HTERT RPE-1 (cell line): ENCODE data around the gene CDC42BPB.
"Not testable (repeated sequence)": the region's sequence is repeated elsewhere in the genome, so short reads cannot be mapped to it uniquely, and the experiment has no call there.

Experiments used
- in situ Hi-C: fragments of 300-500 bp; cut with MboI; formaldehyde crosslinking; loops from 4 replicates; pipeline ENCODE4 v1.14.3; 2020; ENCODE audit warnings: low sequenced_read_pairs

CDC42BPB gene

DNA sequence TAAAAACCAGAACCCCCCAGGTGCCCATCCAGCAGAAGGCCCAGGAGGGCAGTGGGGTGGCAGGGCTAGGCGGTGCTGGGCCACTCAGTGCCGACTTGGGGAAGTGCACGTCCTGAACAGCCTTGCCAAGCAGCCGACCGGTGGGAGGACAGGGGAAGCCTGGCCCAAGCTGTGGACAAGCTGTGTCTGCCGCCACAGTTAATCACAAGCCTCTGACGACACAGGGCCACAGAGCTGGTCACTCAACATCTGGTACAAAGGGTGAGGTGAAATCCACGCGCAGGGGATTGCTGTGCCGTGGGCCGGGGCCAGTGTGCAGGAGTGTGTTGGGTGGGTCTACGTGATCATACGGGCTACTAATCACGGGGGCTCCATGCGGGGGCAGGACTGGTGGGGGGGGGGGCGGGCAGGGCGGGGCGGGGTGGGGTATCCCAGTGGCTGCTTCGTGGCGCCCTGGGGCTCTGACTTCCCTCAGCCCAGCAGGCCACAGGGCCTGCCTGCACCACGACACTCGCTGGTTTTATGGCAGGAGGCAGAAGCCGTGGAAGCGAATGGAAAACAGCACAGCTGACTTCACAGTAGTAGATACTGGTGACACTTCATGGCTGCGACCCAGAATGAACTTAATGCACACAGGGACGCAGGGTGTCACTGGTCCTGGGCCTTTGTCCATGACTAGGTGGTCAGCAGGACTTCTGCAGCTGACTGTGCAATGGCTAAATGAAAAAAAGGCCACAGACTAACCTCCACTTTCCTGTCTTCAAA is 124.7 kb downstream of the CDC42BPB start:
- in situ Hi-C loops: no loop called here

- in situ Hi-C loops: no loop called here
Measured at GRCh38 chr14:102931580-102932285, 125.6 kb downstream of the CDC42BPB start.

GRCh38 chr14:102930753-102931579 is 126.4 kb downstream of the CDC42BPB start:
- in situ Hi-C loops: no loop called here

DNA sequence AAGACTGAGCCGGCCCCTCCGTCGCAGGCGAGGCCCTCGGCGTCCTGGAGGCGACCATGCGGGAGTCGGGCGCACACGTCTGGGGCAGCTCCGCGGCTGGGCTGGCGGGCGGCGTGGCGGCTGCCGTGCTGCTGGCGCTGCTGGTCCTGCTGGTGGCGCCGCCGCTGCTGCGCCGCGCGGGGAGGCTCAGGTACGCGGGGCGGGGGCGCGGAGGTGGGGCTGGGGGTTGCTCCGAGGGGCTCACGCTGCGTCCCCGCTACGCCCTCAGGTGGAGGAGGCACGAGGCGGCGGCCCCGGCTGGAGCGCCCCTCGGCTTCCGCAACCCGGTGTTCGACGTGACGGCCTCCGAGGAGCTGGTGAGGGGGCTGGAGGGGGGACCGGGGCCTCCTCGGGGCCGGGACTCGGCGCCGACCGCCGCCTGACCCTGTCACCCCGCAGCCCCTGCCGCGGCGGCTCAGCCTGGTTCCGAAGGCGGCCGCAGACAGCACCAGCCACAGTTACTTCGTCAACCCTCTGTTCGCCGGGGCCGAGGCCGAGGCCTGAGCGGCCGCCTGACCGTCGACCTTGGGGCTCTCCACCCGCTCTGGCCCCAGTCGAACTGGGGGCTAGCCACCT is 127.1 kb downstream of the CDC42BPB start:
- in situ Hi-C loops: no loop called here

- in situ Hi-C loops: no loop called here
Measured at GRCh38 chr14:102929241-102930137, 127.9 kb downstream of the CDC42BPB start.

DNA sequence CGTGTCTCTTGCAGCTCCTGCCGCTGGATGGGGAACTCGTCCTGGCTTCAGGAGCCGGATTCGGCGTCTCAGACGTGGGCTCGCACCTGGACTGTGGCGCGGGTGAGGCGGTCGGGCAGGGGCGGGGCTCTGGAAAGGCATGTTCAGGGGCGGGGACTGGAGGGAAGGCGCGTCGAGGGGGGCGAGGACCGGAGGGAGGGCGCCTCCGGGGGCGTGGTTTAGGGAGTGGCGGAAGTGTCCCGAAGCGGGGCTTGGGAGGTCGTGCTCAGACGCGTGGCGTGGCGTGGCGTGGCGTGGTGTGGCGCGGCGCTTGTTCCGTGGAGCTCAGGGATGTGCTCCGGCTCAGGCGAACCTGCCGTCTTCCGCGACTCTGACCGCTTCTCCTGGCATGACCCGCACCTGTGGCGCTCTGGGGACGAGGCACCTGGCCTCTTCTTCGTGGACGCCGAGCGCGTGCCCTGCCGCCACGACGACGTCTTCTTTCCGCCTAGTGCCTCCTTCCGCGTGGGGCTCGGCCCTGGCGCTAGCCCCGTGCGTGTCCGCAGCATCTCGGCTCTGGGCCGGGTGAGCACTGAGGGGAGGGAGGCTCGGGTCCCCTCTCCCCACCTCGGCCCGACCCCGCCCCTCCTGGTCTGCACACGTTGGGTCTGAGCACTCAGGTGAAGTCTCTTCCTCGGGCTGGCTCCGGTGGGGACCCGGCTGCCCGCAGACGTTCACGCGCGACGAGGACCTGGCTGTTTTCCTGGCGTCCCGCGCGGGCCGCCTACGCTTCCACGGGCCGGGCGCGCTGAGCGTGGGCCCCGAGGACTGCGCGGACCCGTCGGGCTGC is 128.7 kb downstream of the CDC42BPB start:
- in situ Hi-C loops: no loop called here

DNA sequence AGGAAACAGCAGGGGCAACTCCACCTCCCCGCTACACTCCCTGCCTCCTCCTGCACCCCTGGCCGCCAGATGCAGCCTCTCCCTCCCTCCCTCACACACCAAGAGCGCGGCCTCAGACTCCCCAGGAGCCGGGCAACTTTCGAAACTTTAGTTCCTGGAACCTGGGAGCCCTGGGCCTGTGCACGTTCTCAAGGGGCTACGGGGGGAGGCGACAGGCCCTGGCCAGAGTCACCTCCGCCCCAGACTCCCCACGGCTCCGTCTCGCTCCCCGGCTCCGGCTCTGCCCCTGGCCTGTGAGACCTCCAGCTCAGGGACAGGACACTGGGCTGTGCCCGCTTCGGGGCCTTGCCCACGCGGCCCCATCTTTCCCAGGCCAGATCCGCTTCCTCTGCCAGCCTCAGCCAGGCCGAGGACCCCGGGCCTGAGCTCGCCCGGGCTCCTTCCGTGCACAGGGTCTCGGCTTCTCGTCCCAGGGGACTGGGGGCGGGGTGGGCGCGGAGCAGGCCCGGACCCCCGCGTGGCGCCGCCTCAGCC is 129.4 kb downstream of the CDC42BPB start:
- in situ Hi-C loops: no loop called here

DNA sequence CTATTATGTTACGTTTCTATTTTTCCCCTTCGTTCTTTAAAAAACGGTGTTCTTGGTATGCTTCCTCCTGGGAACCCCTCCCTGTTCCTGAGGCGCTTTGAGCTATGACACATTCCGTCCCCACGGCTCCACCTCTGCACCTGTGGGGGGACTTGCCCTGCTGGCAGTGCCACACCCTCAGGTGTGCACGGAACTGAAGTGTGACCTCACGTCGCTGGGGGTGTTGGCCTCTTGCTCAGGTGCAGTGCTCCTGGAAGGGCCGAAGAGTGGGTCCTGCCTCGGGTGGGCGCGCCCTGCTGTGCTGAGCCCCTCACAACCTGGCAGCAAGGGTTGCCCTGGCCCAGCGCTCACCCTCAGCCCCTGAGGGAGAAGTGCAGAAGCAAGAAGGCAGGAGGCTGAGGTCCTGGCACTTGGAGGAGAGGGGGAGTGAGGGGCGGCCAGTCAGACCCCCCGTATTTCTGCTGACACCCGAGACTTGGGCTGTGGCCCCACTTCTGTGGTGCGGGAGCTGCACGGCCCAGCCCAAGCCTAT is 129.9 kb downstream of the CDC42BPB start:
- in situ Hi-C loops: no loop called here

DNA sequence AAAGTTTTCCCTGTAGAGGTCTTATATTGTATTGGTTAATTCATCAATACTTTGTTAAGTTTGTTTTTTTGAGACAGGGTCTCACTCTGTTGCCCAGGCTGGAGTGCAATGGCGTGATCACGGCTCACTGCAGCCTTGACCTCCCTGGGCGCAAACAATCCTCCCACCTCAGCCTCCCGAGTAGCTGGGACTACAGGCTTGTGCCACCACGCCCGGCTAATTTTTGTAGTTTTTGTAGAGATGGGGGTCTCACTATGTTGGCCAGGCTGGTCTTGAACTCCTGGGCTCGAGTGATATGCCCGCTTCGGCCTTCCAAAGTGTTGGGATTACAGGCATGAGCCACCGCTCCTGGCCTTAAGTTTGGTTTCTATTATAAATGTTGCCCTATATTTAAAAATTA is 130.5 kb downstream of the CDC42BPB start:
- in situ Hi-C loops: not testable (repeated sequence)

GRCh38 chr14:102926104-102926503 is 131.2 kb downstream of the CDC42BPB start:
- in situ Hi-C loops: no loop called here

DNA sequence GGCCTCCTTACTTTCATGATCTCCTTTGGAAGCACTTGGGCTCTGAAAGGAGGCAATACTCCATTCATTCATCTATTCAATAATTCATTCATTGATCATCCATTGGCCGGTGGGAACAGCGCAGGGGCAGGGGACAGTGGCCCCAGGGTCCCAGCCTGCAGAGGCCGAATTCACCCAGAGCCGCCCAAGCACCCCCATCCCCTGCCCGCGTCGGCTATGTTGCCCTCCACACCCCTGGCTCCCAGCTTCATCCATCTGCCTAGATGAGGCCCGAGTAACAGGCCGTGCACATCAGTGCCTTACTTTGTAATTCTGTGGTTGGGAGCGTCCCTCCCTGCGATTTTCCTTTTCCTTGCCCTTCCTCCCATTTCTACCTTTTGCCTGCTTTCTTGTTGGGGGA is 131.7 kb downstream of the CDC42BPB start:
- in situ Hi-C loops: no loop called here

DNA sequence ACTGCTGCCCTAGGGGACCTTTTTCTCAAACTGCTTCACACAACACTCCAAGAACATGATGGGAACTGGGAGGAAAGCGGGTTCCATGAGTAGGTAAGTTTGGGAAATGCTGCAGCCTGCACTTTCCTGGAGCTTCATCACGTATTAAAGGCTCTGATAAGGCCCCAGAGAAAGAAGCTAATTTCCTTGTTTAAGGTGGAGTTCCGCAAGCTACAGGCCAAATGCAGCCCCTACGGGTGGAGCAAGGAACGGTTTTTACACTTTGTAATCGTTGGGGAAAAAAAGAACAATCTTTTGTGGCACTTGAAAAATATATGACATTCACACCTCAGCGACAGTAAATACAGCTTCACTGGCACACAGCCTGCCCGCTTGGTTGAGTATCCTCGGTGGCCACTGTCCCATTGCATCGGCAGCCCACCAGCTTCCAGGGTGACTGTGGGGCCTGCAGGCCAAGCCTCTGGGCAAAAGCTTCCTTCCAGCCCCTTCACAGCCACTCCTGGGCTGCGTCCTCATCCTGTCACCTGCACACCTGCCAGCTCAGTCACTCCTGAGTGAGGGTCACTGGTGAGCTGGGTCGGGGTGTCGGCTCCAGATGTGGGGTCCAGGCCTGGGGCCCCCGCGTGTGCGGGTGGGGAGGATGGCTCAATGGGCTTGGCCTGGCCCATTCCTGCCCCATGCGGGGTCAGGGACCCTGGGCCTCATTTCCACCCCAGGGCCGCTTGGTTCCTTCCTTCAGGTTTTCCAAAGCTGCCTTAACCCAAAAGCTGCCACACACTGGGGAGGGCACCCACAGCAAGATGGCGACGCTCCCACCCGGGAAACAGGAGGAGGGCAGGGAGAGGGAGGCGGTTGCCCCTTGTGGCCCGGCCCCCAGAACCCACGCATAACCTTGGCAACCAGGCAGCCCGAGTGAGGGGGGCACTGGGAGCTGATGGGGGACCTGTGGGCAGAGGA is 132.4 kb downstream of the CDC42BPB start:
- in situ Hi-C loops: no loop called here

DNA sequence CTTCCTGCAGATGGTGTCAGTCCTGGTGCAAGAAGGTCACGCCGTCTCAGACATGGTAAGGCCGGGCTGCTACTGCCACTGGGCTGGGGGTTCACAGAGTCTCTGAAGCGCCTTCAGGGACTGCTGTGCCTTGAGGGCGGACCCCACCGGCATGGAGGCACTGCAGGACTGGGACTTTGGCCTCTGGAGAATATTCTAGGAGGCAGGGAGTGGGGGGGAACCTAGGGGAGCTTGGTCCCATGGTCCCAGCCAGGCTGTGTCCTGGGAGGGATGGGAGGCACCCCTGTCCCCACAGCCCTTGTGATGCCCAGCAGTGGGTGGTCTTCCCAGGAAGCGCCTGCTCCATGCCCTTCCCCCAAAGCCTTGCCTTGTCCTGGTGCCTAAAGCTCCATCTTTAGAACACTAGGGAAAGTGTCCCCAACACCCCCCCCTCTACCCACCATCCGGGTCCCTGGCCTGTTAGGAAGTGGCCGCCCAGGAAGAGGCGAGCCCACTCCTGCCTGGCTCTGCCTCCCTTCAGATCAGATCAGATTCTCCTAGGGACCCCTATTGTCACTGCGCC is 133.3 kb downstream of the CDC42BPB start:
- in situ Hi-C loops: no loop called here

GRCh38 chr14:102923201-102923924 is 134.0 kb downstream of the CDC42BPB start:
- in situ Hi-C loops: no loop called here

- in situ Hi-C loops: no loop called here
Measured at GRCh38 chr14:102922490-102923200, 134.7 kb downstream of the CDC42BPB start, which contains the start of gene AMN. TSS of gene AMN (plus strand) at chr14:102922663. CDS start at chr14:102922689, 26 bp downstream.

DNA sequence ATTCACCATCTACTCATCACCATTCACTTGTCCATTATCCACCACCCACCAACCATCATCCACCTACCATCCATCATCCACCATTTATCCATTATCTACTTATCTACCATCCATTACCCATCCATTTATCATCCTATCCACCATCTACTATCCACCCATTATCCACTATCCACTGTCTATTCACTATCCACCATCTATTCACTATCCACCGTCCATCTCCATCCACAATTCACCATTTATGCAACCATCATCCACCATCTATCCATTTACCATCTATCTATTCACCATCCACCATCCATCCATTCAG is 136.4 kb downstream of the CDC42BPB start:
- in situ Hi-C loops: no loop called here
